ENCODE data around the gene FBLN5. TPM values are rescaled to one million over a fixed set of nuclear protein-coding genes. Genes with fewer than 3 reads are reported as not detected.

Gene FBLN5
- total RNA-seq, 1 experiment from 2014 or later, result 1.0 TPM

GRCh38 chr14:91873471-91874415 lies 73.8 kb downstream of the FBLN5 start:
- Histone ChIP-seq H3K27ac (ENCODE audit: insufficient read length, low read depth, low read length) (no peak overlapping the region), H2AFZ (ENCODE audit: low read length) (no peak overlapping the region), H2BK15ac (ENCODE audit: low read depth, low read length) (no peak overlapping the region), H4K91ac (ENCODE audit: insufficient read length, low read depth, low read length) (no peak overlapping the region), H3K79me1 (ENCODE audit: insufficient read depth, low read depth, low read length, poor library complexity, severe bottlenecking) (no peaks in the 10 kb centered on the region), H3K56ac (ENCODE audit: insufficient read length, low read depth, low read length) (no peak overlapping the region), H3K18ac (ENCODE audit: insufficient read length, low read depth, low read length) (no peak overlapping the region), H3K23ac (ENCODE audit: insufficient read length, low read depth, low read length) (no peak overlapping the region), H3K79me2 (ENCODE audit: insufficient read depth, low read length) (no peaks in the 10 kb centered on the region), H4K5ac (ENCODE audit: insufficient read length, low read depth, low read length) (no peak overlapping the region), H3K9me3 (ENCODE audit: control insufficient read depth, low read depth, low read length) (no peaks in the 10 kb centered on the region), H3K14ac (ENCODE audit: insufficient read depth, low read length) (no peak overlapping the region), H2BK120ac (ENCODE audit: low read depth, low read length, poor library complexity, severe bottlenecking) (no peak overlapping the region), H3K9ac (ENCODE audit: extremely low read depth, insufficient read length, low read length) (no peak overlapping the region), H2BK5ac (ENCODE audit: insufficient read length, low read length) (no peak overlapping the region), H3K4me1 (ENCODE audit: insufficient read depth, low read length) (no peaks in the 10 kb centered on the region), H2BK20ac (ENCODE audit: low read depth, low read length, poor library complexity, severe bottlenecking) (no peak overlapping the region), H2AK5ac (ENCODE audit: insufficient read length, low read length) (no peak overlapping the region), H4K8ac (replicated peaks; ENCODE audit: insufficient read length, low read depth, low read length) (no peak overlapping the region), H3K4me2 (ENCODE audit: insufficient read depth, insufficient read length, low read length) (no peak overlapping the region), H2BK12ac (ENCODE audit: insufficient read length, low read depth, low read length) (no peak overlapping the region), H3K23me2 (ENCODE audit: insufficient read length, low read depth, low read length, poor library complexity, severe bottlenecking) (no peaks in the 10 kb centered on the region), H3K27me3 (ENCODE audit: insufficient read depth, low read length) (no peaks in the 10 kb centered on the region), H4K20me1 (ENCODE audit: control insufficient read depth, insufficient read depth, insufficient read length) (no peaks in the 10 kb centered on the region), H3K4ac (ENCODE audit: low read depth, low read length) (no peak overlapping the region), H3T11ph (ENCODE audit: low read length) (no peak overlapping the region)
- DNase-seq, result no peak
- peaks cover 17 to 26% of the 10 kb centered on the region in 2 experiments for H3K4me1 Mint-ChIP-seq
- H3K27ac Mint-ChIP-seq, result no peak overlapping the region
- no peak overlapping the region for H3K4me3 Mint-ChIP-seq
- H3K27me3 Mint-ChIP-seq (ENCODE audit: low read depth), result no peaks in the 10 kb centered on the region; the same call in 1 of the 2 replicates
- H3K36me3 Mint-ChIP-seq (ENCODE audit: insufficient read depth in 1 of 3, low read depth in 3 of 3), result no peaks in the 10 kb centered on the region; a peak in 1 of 7 replicates
- no CpG with 5 or more reads among the region's 15 CpGs for WGBS (ENCODE audit: extremely low coverage, insufficient read length, low lambda C conversion rate)
- TF ChIP-seq CTCF (conservative IDR thresholded peaks at IDR 0.05), result no peak
- peaks cover 0 to 4% of the 10 kb centered on the region in 2 experiments; a peak in 2 of 5 replicates for H3K9me3 Mint-ChIP-seq

Data from H9 (cell line).